Caco-2 (cell line): ENCODE results near the gene IDH2. TPM values are rescaled to one million over a fixed set of nuclear protein-coding genes. Genes with fewer than 3 reads are reported as not detected.

Source experiments
- BruUV-seq: library from RNA; stranded (reverse); fragments of 400-500 nt; replicated peaks from 2 replicates; lab custom pipeline; 2021; lab: Mats Ljungman, UMichigan
- CTCF ChIA-PET: fragments of 300-600 bp; sonication (Branson Sonifier 250); formaldehyde crosslinking; loops from one replicate; lab custom pipeline; 2022; ENCODE audit warnings: antibody characterized with exemption; lab: Charles Lee
- POLR2A ChIA-PET: fragments of 300-600 bp; sonication (Branson Sonifier 250); formaldehyde crosslinking; loops from one replicate; lab custom pipeline; 2022; ENCODE audit warnings: antibody characterized with exemption; lab: Charles Lee
- DNase-seq, 2 experiments: peaks; one replicate each; pipeline versions ENCODE4 v3.0.0 to v3.0.0-alpha.2; 2020 to 2022
- H3K27me3 ChIP-seq: replicated peaks from 2 replicates; pipeline ENCODE4 v1.6.0; 2011; ENCODE audit warnings: low read length; ENCODE audit not compliant: control insufficient read depth, insufficient read depth
- H3K36me3 ChIP-seq: 2 replicates; pipeline ENCODE4 v1.5.1; 2011; ENCODE audit warnings: low read length; ENCODE audit not compliant: control insufficient read depth, insufficient read depth
- H3K4me1 ChIP-seq: fragments of 250-450 bp; sonication (Bioruptor Pico); 2 replicates; pipeline ENCODE4 v1.5.1; 2020; ENCODE audit warnings: mild to moderate bottlenecking
- H3K4me3 ChIP-seq: 2 replicates; pipeline ENCODE4 v1.5.1; 2011; ENCODE audit warnings: low read depth, mild to moderate bottlenecking, control low read depth, low read length
- H3K9me3 ChIP-seq: fragments of 250-450 bp; sonication (Bioruptor Pico); 2 replicates; pipeline ENCODE4 v1.5.1; 2020; ENCODE audit warnings: mild to moderate bottlenecking, moderate library complexity
- H3K27ac Mint-ChIP-seq: one replicate; pipeline ENCODE4 v1.8.0; 2022; ENCODE audit warnings: mixed read lengths; ENCODE audit not compliant: unreplicated experiment
- H3K27me3 Mint-ChIP-seq: one replicate; pipeline ENCODE4 v1.8.0; 2022; ENCODE audit warnings: mixed read lengths; ENCODE audit not compliant: insufficient read depth, unreplicated experiment
- H3K36me3 Mint-ChIP-seq: one replicate; pipeline ENCODE4 v1.8.0; 2022; ENCODE audit warnings: mild to moderate bottlenecking, mixed read lengths; ENCODE audit not compliant: insufficient read depth, unreplicated experiment
- H3K4me1 Mint-ChIP-seq: one replicate; pipeline ENCODE4 v1.8.0; 2022; ENCODE audit warnings: low read depth, mixed read lengths; ENCODE audit not compliant: unreplicated experiment
- H3K4me3 Mint-ChIP-seq: one replicate; pipeline ENCODE4 v1.8.0; 2022; ENCODE audit warnings: mild to moderate bottlenecking, moderate library complexity, mixed read lengths; ENCODE audit not compliant: unreplicated experiment
- H3K9me3 Mint-ChIP-seq: one replicate; pipeline ENCODE4 v1.8.0; 2022; ENCODE audit warnings: mixed read lengths; ENCODE audit not compliant: unreplicated experiment
- CTCF ChIP-seq, 2 experiments: fragments of 200-600 bp in 1 of 2; IDR thresholded peaks; 1 replicate in 1 of 2; 2 replicates in 1 of 2; pipeline versions ENCODE4 v1.5.1 to v1.8.0; 2011 to 2022; ENCODE audit warnings: antibody characterized with exemption in 1 of 2, control low read depth in 1 of 2, inconsistent platforms in 1 of 2, low read depth in 1 of 2, low read length in 1 of 2, mild to moderate bottlenecking in 1 of 2, moderate library complexity in 1 of 2; ENCODE audit not compliant: insufficient read depth in 1 of 2, severe bottlenecking in 1 of 2, unreplicated experiment in 1 of 2
- intact Hi-C: fragments of 100-400 bp; cut with micrococcal nuclease; formaldehyde crosslinking; loops from one replicate; pipeline ENCODE4 v1.10.0; 2022; ENCODE audit not compliant: unreplicated experiment
- total RNA-seq: library from RNA; stranded (reverse); gene quantifications from 2 replicates; pipeline ENCODE4 v1.2.3, GENCODE V29; 2022

Gene IDH2
- total RNA-seq, 1 experiment from 2014 or later: 28.7 TPM

DNA sequence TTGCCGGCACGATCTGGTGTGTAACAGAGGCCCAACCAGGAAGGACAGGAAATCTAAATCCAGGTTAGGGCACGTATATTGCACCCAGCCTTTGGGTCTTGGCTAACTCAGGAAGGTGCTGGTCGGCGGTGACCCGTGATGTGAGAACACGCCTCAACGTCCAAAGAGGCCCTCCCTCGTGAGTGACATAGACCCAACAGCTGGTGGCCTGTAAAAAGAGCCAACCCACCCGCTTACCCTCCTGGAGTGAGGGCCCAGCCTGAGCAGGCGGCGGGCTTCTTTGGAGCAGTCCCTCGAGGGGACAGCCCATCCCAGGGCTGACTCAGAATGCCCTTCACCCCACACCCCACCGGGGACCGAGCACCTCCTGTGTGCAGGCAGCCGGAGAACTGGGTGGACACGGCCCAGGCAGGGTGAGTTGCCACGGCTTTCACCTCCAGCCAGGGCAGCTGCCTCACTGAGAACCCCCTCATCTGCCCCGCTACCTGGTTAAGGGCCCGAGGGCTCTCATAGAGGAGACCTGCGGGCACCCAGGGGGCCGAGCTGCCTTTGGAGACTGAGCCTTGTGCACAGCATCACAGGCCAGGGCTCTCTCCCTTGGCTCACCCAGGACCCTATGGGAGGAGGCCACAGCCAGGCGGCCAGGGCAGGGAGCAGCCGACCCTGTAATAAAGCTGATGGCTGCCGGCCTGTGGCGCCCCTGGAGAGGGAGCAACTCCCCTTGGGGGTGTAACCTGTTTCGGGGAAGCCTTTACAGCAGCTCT lies 59.3 kb downstream of the IDH2 start:
- POLR2A ChIA-PET: no interaction called here
- no peak for DNase-seq
- Mint-ChIP-seq H3K36me3 (peaks cover 8% of the 10 kb centered on the region), H3K27me3 (no peaks in the 10 kb centered on the region), H3K9me3 (no peaks in the 10 kb centered on the region), H3K4me1 (peaks cover 7% of the 10 kb centered on the region), H3K27ac (no peak overlapping the region), H3K4me3 (no peak overlapping the region)
- H3K4me1 ChIP-seq: no peaks in the 10 kb centered on the region
- H3K4me3 ChIP-seq: no peak overlapping the region
- no TSS peak for BruUV-seq
- TF ChIP-seq CTCF (IDR thresholded peaks at IDR 0.05; ENCODE audit: insufficient read depth in 1 of 2, low read depth in 1 of 2, low read length in 1 of 2, severe bottlenecking in 1 of 2, unreplicated experiment in 1 of 2): no peak
- CTCF ChIA-PET: interaction anchor here (0.6 kb wide), 1 partner anchor 674 kb away, joined by 4 read pairs; the partner anchor contains the start of gene BLM
- intact Hi-C loops: no loop called here
- H3K27me3 ChIP-seq: no peaks in the 10 kb centered on the region
- no peaks in the 10 kb centered on the region for H3K9me3 ChIP-seq
- H3K36me3 ChIP-seq: no peaks in the 10 kb centered on the region; the same call in 1 of the 2 replicates

GRCh38 chr15:90042356-90042755 lies 59.9 kb downstream of the IDH2 start:
- H3K4me1 Mint-ChIP-seq: peaks cover 12% of the 10 kb centered on the region
- CTCF ChIA-PET: interaction anchor here (0.6 kb wide), 1 partner anchor 675 kb away, joined by 4 read pairs; the partner anchor contains the start of gene BLM
- Histone ChIP-seq H3K36me3 (no peaks in the 10 kb centered on the region; the same call in 1 of the 2 replicates), H3K9me3 (no peaks in the 10 kb centered on the region), H3K4me1 (no peaks in the 10 kb centered on the region), H3K4me3 (no peak overlapping the region), H3K27me3 (no peaks in the 10 kb centered on the region)
- POLR2A ChIA-PET: no interaction called here
- H3K36me3 Mint-ChIP-seq: peaks cover 8% of the 10 kb centered on the region
- no peak for DNase-seq
- no peaks in the 10 kb centered on the region for H3K27me3 Mint-ChIP-seq
- BruUV-seq: no TSS peak
- H3K27ac Mint-ChIP-seq: no peak overlapping the region
- intact Hi-C loops: no loop called here
- H3K9me3 Mint-ChIP-seq: no peaks in the 10 kb centered on the region
- no peak overlapping the region for H3K4me3 Mint-ChIP-seq
- no peak for TF ChIP-seq CTCF (IDR thresholded peaks at IDR 0.05; ENCODE audit: insufficient read depth in 1 of 2, low read depth in 1 of 2, low read length in 1 of 2, severe bottlenecking in 1 of 2, unreplicated experiment in 1 of 2)

DNA sequence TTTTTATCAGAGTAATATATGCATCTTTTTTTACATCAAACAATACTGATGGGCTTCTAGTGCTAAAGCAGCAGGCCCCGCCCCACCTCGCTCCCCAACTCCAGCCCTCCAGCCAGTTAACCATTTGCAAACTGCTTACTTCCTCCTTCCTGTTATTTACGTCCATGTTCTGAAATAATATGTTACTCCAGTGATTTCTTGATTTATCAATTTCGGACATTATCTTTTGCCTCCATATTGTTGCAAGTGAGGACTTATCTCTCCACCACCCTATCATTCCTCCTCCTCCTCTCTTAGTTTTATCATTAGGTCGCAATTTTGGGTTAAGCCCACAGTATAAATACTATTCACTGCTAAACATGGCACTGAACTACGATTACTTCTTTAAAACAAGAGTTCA lies 61.6 kb downstream of the IDH2 start:
- Histone ChIP-seq H3K27me3 (no peaks in the 10 kb centered on the region), H3K4me1 (peaks cover 3% of the 10 kb centered on the region), H3K9me3 (no peaks in the 10 kb centered on the region), H3K4me3 (no peak overlapping the region), H3K36me3 (no peaks in the 10 kb centered on the region; the same call in 1 of the 2 replicates)
- ChIA-PET CTCF (no interaction called here), POLR2A (no interaction called here)
- DNase-seq: no peak
- H3K27ac Mint-ChIP-seq: no peak overlapping the region
- intact Hi-C loops: no loop called here
- TF ChIP-seq CTCF (IDR thresholded peaks at IDR 0.05; ENCODE audit: insufficient read depth in 1 of 2, low read depth in 1 of 2, low read length in 1 of 2, severe bottlenecking in 1 of 2, unreplicated experiment in 1 of 2): no peak
- H3K36me3 Mint-ChIP-seq: peaks cover 8% of the 10 kb centered on the region
- no TSS peak for BruUV-seq
- peaks cover 13% of the 10 kb centered on the region for H3K4me1 Mint-ChIP-seq
- no peaks in the 10 kb centered on the region for H3K27me3 Mint-ChIP-seq
- no peak overlapping the region for H3K4me3 Mint-ChIP-seq
- H3K9me3 Mint-ChIP-seq: no peaks in the 10 kb centered on the region
